Measurements from ENCODE around the gene TMEM129. TPM values are rescaled to one million over a fixed set of nuclear protein-coding genes. Genes with fewer than 3 reads are reported as not detected.
A peak's percentile ranks its signal among the peaks of the same experiment; 100 is the strongest.

TMEM129 gene
- total RNA-seq, 2 experiments from 2014 or later: 21.9 to 22.4 TPM

GRCh38 chr4:1737666-1738065 is 16.5 kb upstream of the TMEM129 start:
- ChIA-PET CTCF (interaction anchor here (1.7 kb wide), 1 partner anchor 11 kb away, joined by 5 read pairs; no protein-coding TSS in a partner anchor), POLR2A (interaction anchor here (0.6 kb wide), 1 partner anchor 59 kb away, joined by 3 read pairs; no protein-coding TSS in a partner anchor)
- H3K27me3 Mint-ChIP-seq (ENCODE audit: low read depth): no peaks in the 10 kb centered on the region
- H3K27ac Mint-ChIP-seq: no peak overlapping the region
- H3K4me3 Mint-ChIP-seq: no peak overlapping the region
- no peaks in the 10 kb centered on the region for H3K4me1 Mint-ChIP-seq (ENCODE audit: low read depth)
- ATAC-seq (no peak), DNase-seq (no peak)
- peaks cover 89% of the 10 kb centered on the region for H3K36me3 Mint-ChIP-seq (ENCODE audit: low read depth)
- peaks cover 4% of the 10 kb centered on the region for H3K9me3 Mint-ChIP-seq (ENCODE audit: insufficient read depth)

GRCh38 chr4:1736812-1737211 is 15.7 kb upstream of the TMEM129 start:
- CTCF ChIA-PET: interaction anchor here (1.7 kb wide), 1 partner anchor 10 kb away, joined by 5 read pairs; no protein-coding TSS in a partner anchor

GRCh38 chr4:1735215-1735614 is 14.1 kb upstream of the TMEM129 start:
- ChIA-PET CTCF (no interaction called here), POLR2A (no interaction called here)
- no peak overlapping the region for H3K4me3 Mint-ChIP-seq
- peaks cover 90% of the 10 kb centered on the region for H3K36me3 Mint-ChIP-seq (ENCODE audit: low read depth)
- H3K9me3 Mint-ChIP-seq (ENCODE audit: insufficient read depth): peaks cover 4% of the 10 kb centered on the region
- no peaks in the 10 kb centered on the region for H3K27me3 Mint-ChIP-seq (ENCODE audit: low read depth)
- DNase-seq: no peak
- ATAC-seq: no peak
- H3K27ac Mint-ChIP-seq: no peak overlapping the region
- H3K4me1 Mint-ChIP-seq (ENCODE audit: low read depth): no peaks in the 10 kb centered on the region

More at GRCh38 chr4:1736812-1737211, 15.7 kb upstream of the TMEM129 start:
- no peak overlapping the region for H3K4me3 Mint-ChIP-seq
- ATAC-seq (no peak), DNase-seq (no peak)
- H3K4me1 Mint-ChIP-seq (ENCODE audit: low read depth): no peaks in the 10 kb centered on the region
- H3K27me3 Mint-ChIP-seq (ENCODE audit: low read depth): no peaks in the 10 kb centered on the region
- peaks cover 4% of the 10 kb centered on the region for H3K9me3 Mint-ChIP-seq (ENCODE audit: insufficient read depth)
- peaks cover 91% of the 10 kb centered on the region for H3K36me3 Mint-ChIP-seq (ENCODE audit: low read depth)
- no peak overlapping the region for H3K27ac Mint-ChIP-seq
- POLR2A ChIA-PET: no interaction called here

- ChIA-PET POLR2A (no interaction called here), CTCF (interaction anchor here (1.4 to 2.5 kb wide), 2 partner anchors 14 to 41 kb away, joined by 4 to 10 read pairs; no protein-coding TSS in a partner anchor)
- Mint-ChIP-seq H3K4me3 (no peak overlapping the region), H3K36me3 (ENCODE audit: low read depth) (peaks cover 90% of the 10 kb centered on the region), H3K27ac (no peak overlapping the region), H3K27me3 (ENCODE audit: low read depth) (no peaks in the 10 kb centered on the region), H3K4me1 (ENCODE audit: low read depth) (peaks cover 16% of the 10 kb centered on the region), H3K9me3 (ENCODE audit: insufficient read depth) (no peaks in the 10 kb centered on the region)
- ATAC-seq (no peak), DNase-seq (no peak)
Observed at GRCh38 chr4:1732911-1733310, 11.8 kb upstream of the TMEM129 start.

- ATAC-seq (no peak), DNase-seq (no peak)
- POLR2A ChIA-PET: interaction anchor here (1.5 to 2.1 kb wide), 2 partner anchors 10 to 19 kb away, joined by 5 to 9 read pairs; partner anchors contain the start of genes SLBP, TACC3 and TMEM129
- Mint-ChIP-seq H3K4me3 (no peak overlapping the region), H3K27me3 (ENCODE audit: low read depth) (no peaks in the 10 kb centered on the region), H3K4me1 (ENCODE audit: low read depth) (peaks cover 33% of the 10 kb centered on the region), H3K27ac (no peak overlapping the region), H3K9me3 (ENCODE audit: insufficient read depth) (no peaks in the 10 kb centered on the region), H3K36me3 (ENCODE audit: low read depth) (peaks cover 90% of the 10 kb centered on the region)
- CTCF ChIA-PET: interaction anchor here (2.2 to 12.6 kb wide), 2 partner anchors 19 to 38 kb away, joined by 6 to 227 read pairs; partner anchors contain the start of gene SLBP
Observed at GRCh38 chr4:1731180-1731579, 10.1 kb upstream of the TMEM129 start.

GRCh38 chr4:1730532-1731135 is 9.5 kb upstream of the TMEM129 start:
- ATAC-seq (no peak), DNase-seq (no peak)
- Mint-ChIP-seq H3K9me3 (ENCODE audit: insufficient read depth) (no peaks in the 10 kb centered on the region), H3K4me3 (no peak overlapping the region), H3K27me3 (ENCODE audit: low read depth) (no peaks in the 10 kb centered on the region), H3K4me1 (ENCODE audit: low read depth) (peaks cover 36% of the 10 kb centered on the region), H3K36me3 (ENCODE audit: low read depth) (peaks cover 90% of the 10 kb centered on the region), H3K27ac (no peak overlapping the region)
- POLR2A ChIA-PET: interaction anchor here (1.5 to 2.1 kb wide), 2 partner anchors 9 to 18 kb away, joined by 5 to 9 read pairs; partner anchors contain the start of genes SLBP, TACC3 and TMEM129
- CTCF ChIA-PET: interaction anchor here (1.5 to 12.6 kb wide), 6 partner anchors 10 to 38 kb away, joined by 4 to 227 read pairs (median 6); partner anchors contain the start of genes SLBP, TACC3 and TMEM129

- Mint-ChIP-seq H3K4me3 (no peak overlapping the region), H3K9me3 (ENCODE audit: insufficient read depth) (no peaks in the 10 kb centered on the region), H3K27ac (no peak overlapping the region), H3K27me3 (ENCODE audit: low read depth) (no peaks in the 10 kb centered on the region), H3K4me1 (ENCODE audit: low read depth) (peaks cover 54% of the 10 kb centered on the region), H3K36me3 (ENCODE audit: low read depth) (peaks cover 86% of the 10 kb centered on the region)
- CTCF ChIA-PET: interaction anchor here (12.6 kb wide), 1 partner anchor 35 kb away, joined by 227 read pairs; no protein-coding TSS in a partner anchor
- ATAC-seq: no peak
- POLR2A ChIA-PET: interaction anchor here (1.2 kb wide), 1 partner anchor 16 kb away, joined by 3 read pairs; the partner anchor contains the start of gene SLBP
- DNase-seq: no peak
Observed at GRCh38 chr4:1728061-1728980, 7.2 kb upstream of the TMEM129 start.

GRCh38 chr4:1727117-1728031 is 6.3 kb upstream of the TMEM129 start:
- H3K4me1 Mint-ChIP-seq (ENCODE audit: low read depth): peaks cover 59% of the 10 kb centered on the region
- CTCF ChIA-PET: interaction anchor here (1.0 to 12.6 kb wide), 4 partner anchors 10 to 34 kb away, joined by 4 to 227 read pairs (median 6); no protein-coding TSS in a partner anchor
- POLR2A ChIA-PET: interaction anchor here (0.8 to 1.6 kb wide), 3 partner anchors 15 to 35 kb away, joined by 3 to 4 read pairs (median 3); partner anchors contain the start of gene SLBP

GRCh38 chr4:1726146-1726934 is 5.2 kb upstream of the TMEM129 start:
- no peak overlapping the region for H3K4me3 Mint-ChIP-seq
- ChIA-PET CTCF (interaction anchor here (0.5 to 12.6 kb wide), 13 partner anchors 9 to 150 kb away, joined by 3 to 227 read pairs (median 5); partner anchors contain the start of gene SLBP), POLR2A (interaction anchor here (1.4 to 2.6 kb wide), 3 partner anchors 14 to 35 kb away, joined by 3 to 18 read pairs (median 4); partner anchors contain the start of gene SLBP)
- H3K27me3 Mint-ChIP-seq (ENCODE audit: low read depth): no peaks in the 10 kb centered on the region
- H3K36me3 Mint-ChIP-seq (ENCODE audit: low read depth): peaks cover 84% of the 10 kb centered on the region
- H3K9me3 Mint-ChIP-seq (ENCODE audit: insufficient read depth): no peaks in the 10 kb centered on the region
- ATAC-seq (peak; percentile 35), DNase-seq (peak; percentile 91)
- H3K27ac Mint-ChIP-seq: peak overlapping the region; percentile 21
- peaks cover 59% of the 10 kb centered on the region for H3K4me1 Mint-ChIP-seq (ENCODE audit: low read depth)

More at GRCh38 chr4:1727117-1728031, 6.3 kb upstream of the TMEM129 start:
- Mint-ChIP-seq H3K27ac (no peak overlapping the region), H3K27me3 (ENCODE audit: low read depth) (no peaks in the 10 kb centered on the region), H3K4me3 (no peak overlapping the region), H3K9me3 (ENCODE audit: insufficient read depth) (no peaks in the 10 kb centered on the region), H3K36me3 (ENCODE audit: low read depth) (peaks cover 86% of the 10 kb centered on the region)
- ATAC-seq: no peak
- no peak for DNase-seq

- ATAC-seq (no peak), DNase-seq (no peak)
- POLR2A ChIA-PET: interaction anchor here (1.4 to 2.6 kb wide), 2 partner anchors 13 to 34 kb away, joined by 3 to 18 read pairs; partner anchors contain the start of gene SLBP
- H3K36me3 Mint-ChIP-seq (ENCODE audit: low read depth): peaks cover 76% of the 10 kb centered on the region
- peak overlapping the region; percentile 22 for H3K4me3 Mint-ChIP-seq
- H3K9me3 Mint-ChIP-seq (ENCODE audit: insufficient read depth): no peaks in the 10 kb centered on the region
- no peaks in the 10 kb centered on the region for H3K27me3 Mint-ChIP-seq (ENCODE audit: low read depth)
- H3K4me1 Mint-ChIP-seq (ENCODE audit: low read depth): peaks cover 59% of the 10 kb centered on the region
- CTCF ChIA-PET: interaction anchor here (1.0 to 12.6 kb wide), 5 partner anchors 12 to 32 kb away, joined by 3 to 227 read pairs (median 6); no protein-coding TSS in a partner anchor
- peak overlapping the region; percentile 60 for H3K27ac Mint-ChIP-seq
Observed at GRCh38 chr4:1725521-1725920, 4.4 kb upstream of the TMEM129 start.

Data from activated CD8-positive, alpha-beta T cell treated with anti-CD3 and anti-CD28 coated beads, Interleukin-2, amount 10 ng/mL, durations not matched to agents 7 days and 5 days (primary cell).